ENCODE results near the gene ARL15. TPM values are rescaled to one million over a fixed set of nuclear protein-coding genes. Genes with fewer than 3 reads are reported as not detected.

Gene ARL15
- total and polyA plus RNA-seq, 5 donors: 14.2 to 30.3 (median 24.8) TPM

- intact Hi-C loops (cut with DNase I): no loop called here
- WGBS: 79% methylated on average over 3 of the region's 3 CpGs
- DNase-seq (no peak), ATAC-seq (no peak)
- no peaks in the 10 kb centered on the region for H3K27me3 ChIP-seq (ENCODE audit: control insufficient read depth, insufficient read depth)
- no peak overlapping the region for H3K4me3 ChIP-seq (ENCODE audit: low read length)
- H3K27ac ChIP-seq (ENCODE audit: low read length): no peak overlapping the region
- H3K9me3 ChIP-seq (ENCODE audit: control insufficient read depth, low read length): no peaks in the 10 kb centered on the region
- H3K4me1 ChIP-seq (ENCODE audit: control insufficient read depth, insufficient read depth, low read length): no peaks in the 10 kb centered on the region
Observed at GRCh38 chr5:54022223-54022622, 288.1 kb downstream of the ARL15 start.

GRCh38 chr5:54021431-54022164, 288.8 kb downstream of the ARL15 start:
- no peak for ATAC-seq
- intact Hi-C loops (cut with DNase I): no loop called here
- 66% methylated on average over 5 of the region's 5 CpGs for WGBS
- no peaks in the 10 kb centered on the region for H3K9me3 ChIP-seq (ENCODE audit: control insufficient read depth, low read length)
- no peak overlapping the region for H3K4me3 ChIP-seq (ENCODE audit: low read length)
- no peaks in the 10 kb centered on the region for H3K4me1 ChIP-seq (ENCODE audit: control insufficient read depth, insufficient read depth, low read length)
- no peak overlapping the region for H3K27ac ChIP-seq (ENCODE audit: low read length)
- no peak for DNase-seq
- no peaks in the 10 kb centered on the region for H3K27me3 ChIP-seq (ENCODE audit: control insufficient read depth, insufficient read depth)

GRCh38 chr5:54018438-54018837, 291.9 kb downstream of the ARL15 start:
- H3K4me3 ChIP-seq (ENCODE audit: low read length): no peak overlapping the region
- no peaks in the 10 kb centered on the region for H3K4me1 ChIP-seq (ENCODE audit: control insufficient read depth, insufficient read depth, low read length)
- H3K9me3 ChIP-seq (ENCODE audit: control insufficient read depth, low read length): peaks cover 2% of the 10 kb centered on the region
- 94% methylated on average over 3 of the region's 3 CpGs for WGBS
- DNase-seq (no peak), ATAC-seq (no peak)
- intact Hi-C loops (cut with DNase I): no loop called here
- no peak overlapping the region for H3K27ac ChIP-seq (ENCODE audit: low read length)
- H3K27me3 ChIP-seq (ENCODE audit: control insufficient read depth, insufficient read depth): no peaks in the 10 kb centered on the region

GRCh38 chr5:54017580-54017979, 292.8 kb downstream of the ARL15 start:
- intact Hi-C loops (cut with DNase I): no loop called here
- Histone ChIP-seq H3K27me3 (ENCODE audit: control insufficient read depth, insufficient read depth) (no peaks in the 10 kb centered on the region), H3K9me3 (ENCODE audit: control insufficient read depth, low read length) (peaks cover 2% of the 10 kb centered on the region), H3K27ac (ENCODE audit: low read length) (no peak overlapping the region), H3K4me1 (ENCODE audit: control insufficient read depth, insufficient read depth, low read length) (no peaks in the 10 kb centered on the region), H3K4me3 (ENCODE audit: low read length) (no peak overlapping the region)
- 84% methylated on average over 2 of the region's 2 CpGs for WGBS
- no peak for DNase-seq
- no peak for ATAC-seq

GRCh38 chr5:54013556-54014194, 296.7 kb downstream of the ARL15 start:
- H3K4me1 ChIP-seq (ENCODE audit: control insufficient read depth, insufficient read depth, low read length): no peaks in the 10 kb centered on the region
- intact Hi-C loops (cut with DNase I): no loop called here
- peak in 1 of 3 donors; percentile 32 for DNase-seq
- no peaks in the 10 kb centered on the region for H3K27me3 ChIP-seq (ENCODE audit: control insufficient read depth, insufficient read depth)
- H3K27ac ChIP-seq (ENCODE audit: low read length): no peak overlapping the region
- H3K4me3 ChIP-seq (ENCODE audit: low read length): no peak overlapping the region
- peak; percentile 38 to 54 for ATAC-seq
- peaks cover 2% of the 10 kb centered on the region for H3K9me3 ChIP-seq (ENCODE audit: control insufficient read depth, low read length)

GRCh38 chr5:54009828-54010227, 300.5 kb downstream of the ARL15 start:
- Histone ChIP-seq H3K4me1 (ENCODE audit: control insufficient read depth, insufficient read depth, low read length) (no peaks in the 10 kb centered on the region), H3K4me3 (ENCODE audit: low read length) (no peak overlapping the region), H3K27ac (ENCODE audit: low read length) (no peak overlapping the region), H3K9me3 (ENCODE audit: control insufficient read depth, low read length) (peaks cover 2% of the 10 kb centered on the region), H3K27me3 (ENCODE audit: control insufficient read depth, insufficient read depth) (no peaks in the 10 kb centered on the region)
- ATAC-seq (no peak), DNase-seq (no peak)
- intact Hi-C loops (cut with DNase I): no loop called here
- 80% methylated on average over 2 of the region's 2 CpGs for WGBS

- Histone ChIP-seq H3K27ac (ENCODE audit: low read length) (no peak overlapping the region), H3K9me3 (ENCODE audit: control insufficient read depth, low read length) (peaks cover 2% of the 10 kb centered on the region), H3K27me3 (ENCODE audit: control insufficient read depth, insufficient read depth) (no peaks in the 10 kb centered on the region), H3K4me1 (ENCODE audit: control insufficient read depth, insufficient read depth, low read length) (no peaks in the 10 kb centered on the region), H3K4me3 (ENCODE audit: low read length) (no peak overlapping the region)
- 34% methylated on average over 1 of the region's 1 CpG for WGBS
- intact Hi-C loops (cut with DNase I): no loop called here
- no peak for ATAC-seq
- DNase-seq: no peak
Observed at GRCh38 chr5:54009357-54009756, 301.0 kb downstream of the ARL15 start.

GRCh38 chr5:54007827-54008777, 302.3 kb downstream of the ARL15 start:
- WGBS: 56% methylated on average over 6 of the region's 6 CpGs
- H3K27ac ChIP-seq (ENCODE audit: low read length): no peak overlapping the region

GRCh38 chr5:54004697-54005096, 305.7 kb downstream of the ARL15 start:
- intact Hi-C loops (cut with DNase I): no loop called here
- Histone ChIP-seq H3K27ac (ENCODE audit: low read length) (no peak overlapping the region), H3K27me3 (ENCODE audit: control insufficient read depth, insufficient read depth) (no peaks in the 10 kb centered on the region), H3K9me3 (ENCODE audit: control insufficient read depth, low read length) (no peaks in the 10 kb centered on the region), H3K4me3 (ENCODE audit: low read length) (no peak overlapping the region), H3K4me1 (ENCODE audit: control insufficient read depth, insufficient read depth, low read length) (no peaks in the 10 kb centered on the region)
- WGBS: 82% methylated on average over 3 of the region's 3 CpGs
- DNase-seq: no peak
- no peak for ATAC-seq

More at GRCh38 chr5:54007827-54008777, 302.3 kb downstream of the ARL15 start:
- intact Hi-C loops (cut with DNase I): no loop called here
- DNase-seq (no peak), ATAC-seq (peak in 1 of 2 donors; percentile 72)
- Histone ChIP-seq H3K27me3 (ENCODE audit: control insufficient read depth, insufficient read depth) (no peaks in the 10 kb centered on the region), H3K9me3 (ENCODE audit: control insufficient read depth, low read length) (no peaks in the 10 kb centered on the region), H3K4me1 (ENCODE audit: control insufficient read depth, insufficient read depth, low read length) (no peaks in the 10 kb centered on the region), H3K4me3 (ENCODE audit: low read length) (no peak overlapping the region)

- Histone ChIP-seq H3K27me3 (ENCODE audit: control insufficient read depth, insufficient read depth) (no peaks in the 10 kb centered on the region), H3K4me3 (ENCODE audit: low read length) (no peak overlapping the region), H3K4me1 (ENCODE audit: control insufficient read depth, insufficient read depth, low read length) (no peaks in the 10 kb centered on the region), H3K27ac (ENCODE audit: low read length) (no peak overlapping the region), H3K9me3 (ENCODE audit: control insufficient read depth, low read length) (no peaks in the 10 kb centered on the region)
- WGBS: 74% methylated on average over 1 of the region's 1 CpG
- intact Hi-C loops (cut with DNase I): no loop called here
- no peak for ATAC-seq
- DNase-seq: no peak
Observed at GRCh38 chr5:54002779-54003178, 307.6 kb downstream of the ARL15 start.
